Stimulated activated CD4-positive, alpha-beta T cell treated with anti-CD3 and anti-CD28 coated beads, Interleukin-1b, Interleukin-23, amount 100 ng/mL, for 48 hours (primary cell): Measurements from ENCODE around the gene CPOX.
A peak's percentile ranks its signal among the peaks of the same experiment; 100 is the strongest.
"Not testable (repeated sequence)": the region's sequence is repeated elsewhere in the genome, so short reads cannot be mapped to it uniquely, and the experiment has no call there.

Experiments
- DNase-seq: peaks from one replicate; pipeline ENCODE4 v3.0.0-alpha.2; 2020

CPOX gene

GRCh38 chr3:98561727-98562521, 31.5 kb downstream of the CPOX start:
- DNase-seq, result no peak

GRCh38 chr3:98560911-98561310, 32.5 kb downstream of the CPOX start:
- no peak for DNase-seq

GRCh38 chr3:98559769-98560168, 33.6 kb downstream of the CPOX start:
- not testable (repeated sequence) for DNase-seq

GRCh38 chr3:98558100-98558827, 35.1 kb downstream of the CPOX start:
- no peak for DNase-seq

GRCh38 chr3:98557324-98558010, 35.9 kb downstream of the CPOX start:
- peak; percentile 72 for DNase-seq

- peak; percentile 88 for DNase-seq
Observed at GRCh38 chr3:98556164-98557130, 37.0 kb downstream of the CPOX start.

GRCh38 chr3:98555025-98555379, 38.4 kb downstream of the CPOX start:
- DNase-seq, result no peak

- DNase-seq, result no peak
Observed at GRCh38 chr3:98554580-98554979, 38.8 kb downstream of the CPOX start.

- no peak for DNase-seq
Observed at GRCh38 chr3:98553753-98554152, 39.7 kb downstream of the CPOX start.

GRCh38 chr3:98553021-98553563, 40.3 kb downstream of the CPOX start:
- no peak for DNase-seq

- DNase-seq, result no peak
Observed at GRCh38 chr3:98552232-98553020, 41.0 kb downstream of the CPOX start.

GRCh38 chr3:98551754-98552153, 41.7 kb downstream of the CPOX start:
- no peak for DNase-seq

- no peak for DNase-seq
Observed at GRCh38 chr3:98551236-98551635, 42.2 kb downstream of the CPOX start.

GRCh38 chr3:98550833-98551232, 42.6 kb downstream of the CPOX start:
- no peak for DNase-seq

GRCh38 chr3:98548544-98548943, 44.9 kb downstream of the CPOX start:
- DNase-seq, result no peak

- no peak for DNase-seq
Observed at GRCh38 chr3:98545940-98546339, 47.5 kb downstream of the CPOX start.

GRCh38 chr3:98542623-98543022, 50.8 kb downstream of the CPOX start:
- DNase-seq, result no peak

- DNase-seq, result no peak
Observed at GRCh38 chr3:98541695-98542094, 51.7 kb downstream of the CPOX start.

- DNase-seq, result no peak
Observed at GRCh38 chr3:98540346-98540745, 53.1 kb downstream of the CPOX start.

- no peak for DNase-seq
Observed at GRCh38 chr3:98536456-98537017, 56.9 kb downstream of the CPOX start.

GRCh38 chr3:98534734-98535133, 58.7 kb downstream of the CPOX start:
- DNase-seq, result no peak
